G401.6 (cell line): ENCODE data around the gene NF1.
"Not testable (repeated sequence)": the region's sequence is repeated elsewhere in the genome, so short reads cannot be mapped to it uniquely, and the experiment has no call there.

Experiments used
- FAIRE-seq: peaks from 2 replicates; lab custom pipeline; 2012; peaks lifted over from hg19 to GRCh38; lab: Jason Lieb, UNC

The NF1 gene, protein sequence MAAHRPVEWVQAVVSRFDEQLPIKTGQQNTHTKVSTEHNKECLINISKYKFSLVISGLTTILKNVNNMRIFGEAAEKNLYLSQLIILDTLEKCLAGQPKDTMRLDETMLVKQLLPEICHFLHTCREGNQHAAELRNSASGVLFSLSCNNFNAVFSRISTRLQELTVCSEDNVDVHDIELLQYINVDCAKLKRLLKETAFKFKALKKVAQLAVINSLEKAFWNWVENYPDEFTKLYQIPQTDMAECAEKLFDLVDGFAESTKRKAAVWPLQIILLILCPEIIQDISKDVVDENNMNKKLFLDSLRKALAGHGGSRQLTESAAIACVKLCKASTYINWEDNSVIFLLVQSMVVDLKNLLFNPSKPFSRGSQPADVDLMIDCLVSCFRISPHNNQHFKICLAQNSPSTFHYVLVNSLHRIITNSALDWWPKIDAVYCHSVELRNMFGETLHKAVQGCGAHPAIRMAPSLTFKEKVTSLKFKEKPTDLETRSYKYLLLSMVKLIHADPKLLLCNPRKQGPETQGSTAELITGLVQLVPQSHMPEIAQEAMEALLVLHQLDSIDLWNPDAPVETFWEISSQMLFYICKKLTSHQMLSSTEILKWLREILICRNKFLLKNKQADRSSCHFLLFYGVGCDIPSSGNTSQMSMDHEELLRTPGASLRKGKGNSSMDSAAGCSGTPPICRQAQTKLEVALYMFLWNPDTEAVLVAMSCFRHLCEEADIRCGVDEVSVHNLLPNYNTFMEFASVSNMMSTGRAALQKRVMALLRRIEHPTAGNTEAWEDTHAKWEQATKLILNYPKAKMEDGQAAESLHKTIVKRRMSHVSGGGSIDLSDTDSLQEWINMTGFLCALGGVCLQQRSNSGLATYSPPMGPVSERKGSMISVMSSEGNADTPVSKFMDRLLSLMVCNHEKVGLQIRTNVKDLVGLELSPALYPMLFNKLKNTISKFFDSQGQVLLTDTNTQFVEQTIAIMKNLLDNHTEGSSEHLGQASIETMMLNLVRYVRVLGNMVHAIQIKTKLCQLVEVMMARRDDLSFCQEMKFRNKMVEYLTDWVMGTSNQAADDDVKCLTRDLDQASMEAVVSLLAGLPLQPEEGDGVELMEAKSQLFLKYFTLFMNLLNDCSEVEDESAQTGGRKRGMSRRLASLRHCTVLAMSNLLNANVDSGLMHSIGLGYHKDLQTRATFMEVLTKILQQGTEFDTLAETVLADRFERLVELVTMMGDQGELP (N-terminal part only)

DNA sequence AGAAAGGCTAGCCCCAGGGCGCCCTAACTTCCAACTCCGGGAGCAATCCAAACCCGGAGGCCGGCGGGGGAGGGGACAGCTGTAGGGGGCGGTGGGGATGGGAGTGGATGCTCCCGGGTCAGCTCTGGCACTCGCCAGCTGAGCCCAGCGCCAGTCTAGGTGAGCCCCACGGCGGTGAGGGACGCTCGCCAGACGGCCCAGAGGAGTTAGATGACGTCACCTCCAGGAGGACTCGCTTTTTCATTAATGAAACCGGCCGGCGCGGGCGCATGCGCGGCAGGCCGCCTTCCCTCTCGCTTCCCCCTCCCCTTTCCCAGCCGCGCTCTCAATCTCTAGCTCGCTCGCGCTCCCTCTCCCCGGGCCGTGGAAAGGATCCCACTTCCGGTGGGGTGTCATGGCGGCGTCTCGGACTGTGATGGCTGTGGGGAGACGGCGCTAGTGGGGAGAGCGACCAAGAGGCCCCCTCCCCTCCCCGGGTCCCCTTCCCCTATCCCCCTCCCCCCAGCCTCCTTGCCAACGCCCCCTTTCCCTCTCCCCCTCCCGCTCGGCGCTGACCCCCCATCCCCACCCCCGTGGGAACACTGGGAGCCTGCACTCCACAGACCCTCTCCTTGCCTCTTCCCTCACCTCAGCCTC is at the start of gene NF1:
NF1 (plus strand) TSS at position 378 of the 636 bp plus-strand sequence. CDS start 333 bp downstream, outside the sequence.
- peak; percentile 67 for FAIRE-seq

DNA sequence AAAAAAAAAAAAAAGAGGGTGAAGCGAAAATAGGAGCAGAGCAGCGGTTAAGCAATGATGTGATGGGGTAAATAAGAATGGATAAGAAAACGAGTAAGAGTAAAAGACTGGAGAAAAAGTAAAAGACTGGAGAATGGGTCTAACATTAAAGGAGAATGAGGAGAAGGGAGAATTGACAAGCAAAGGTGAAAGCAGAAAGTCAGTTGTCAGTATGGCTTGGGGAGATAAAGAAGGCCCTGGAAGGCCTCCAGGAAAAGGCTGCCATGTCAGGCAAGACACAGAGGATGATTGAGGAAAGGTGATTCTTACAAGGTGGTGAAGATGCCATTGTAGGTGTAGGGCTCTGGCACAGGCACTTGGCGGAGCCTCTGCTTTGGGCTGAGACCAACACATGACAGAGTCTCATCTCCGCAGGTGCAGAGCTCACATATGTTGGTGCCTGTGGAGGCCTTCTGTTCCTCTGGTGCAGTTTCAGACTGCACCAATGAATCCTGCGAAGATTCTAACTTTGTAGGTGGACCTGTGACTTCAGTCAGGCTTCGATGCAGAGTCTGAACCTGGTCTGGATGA is 47.8 kb upstream of the NF1 start:
- not testable (repeated sequence) for FAIRE-seq

DNA sequence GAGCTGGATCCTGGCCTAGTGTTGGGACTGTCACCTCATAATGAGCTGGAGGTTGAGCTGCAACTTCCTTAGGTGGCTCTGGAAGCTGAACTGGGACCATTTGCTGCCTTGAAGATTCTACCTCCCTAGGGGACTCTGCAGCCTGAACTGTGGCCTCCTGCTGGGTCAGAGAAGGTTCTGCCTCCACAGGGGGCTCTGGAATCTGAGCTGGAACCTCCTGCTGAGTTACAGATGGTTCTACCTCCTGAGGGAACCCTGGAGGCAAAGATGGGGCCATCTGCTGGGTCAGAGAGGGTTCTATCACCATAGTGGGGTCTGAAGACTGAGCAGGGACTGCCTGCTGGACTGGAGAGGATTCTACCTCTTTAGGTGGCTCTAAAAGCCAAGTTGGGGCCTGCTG is 46.6 kb upstream of the NF1 start:
- FAIRE-seq = no peak

DNA sequence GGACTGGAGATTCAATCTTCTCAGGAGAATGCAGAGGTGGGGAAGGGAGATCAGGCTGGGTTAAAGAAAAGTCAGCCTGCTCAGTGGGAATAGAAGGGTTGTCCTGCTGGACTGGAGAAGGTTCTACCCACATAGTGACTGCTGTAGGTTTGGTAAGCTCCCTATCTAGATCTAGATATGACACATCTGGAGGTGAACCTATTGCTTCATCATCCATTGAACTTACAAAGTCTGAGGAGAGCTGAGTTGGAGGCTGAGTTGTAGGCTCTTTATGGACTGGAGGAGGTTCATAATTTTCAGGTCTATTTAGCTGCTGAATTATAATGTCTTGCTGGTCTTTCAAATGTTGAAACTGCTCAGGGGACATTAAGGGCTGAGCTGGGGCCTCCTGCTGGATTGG is 46.0 kb upstream of the NF1 start:
- no peak for FAIRE-seq

DNA sequence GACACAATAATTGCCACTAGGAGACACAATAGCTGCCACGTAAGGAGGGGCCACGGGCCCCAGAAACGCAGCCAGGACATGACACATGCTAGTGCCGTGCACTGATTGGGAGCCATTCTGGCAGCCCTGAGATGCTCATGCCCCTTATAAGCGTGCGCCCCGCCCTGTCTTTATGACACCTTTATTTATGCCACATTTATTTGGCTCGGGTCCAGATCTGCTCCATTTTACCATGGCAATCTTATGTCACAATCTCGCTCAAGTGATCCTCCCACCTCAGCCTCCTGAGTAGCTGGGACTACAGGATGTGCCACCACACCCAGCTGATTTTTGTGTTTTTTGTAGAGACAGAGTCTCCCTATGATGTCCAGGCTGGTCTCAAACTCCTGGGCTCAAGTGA is 43.8 kb upstream of the NF1 start:
- no peak for FAIRE-seq

DNA sequence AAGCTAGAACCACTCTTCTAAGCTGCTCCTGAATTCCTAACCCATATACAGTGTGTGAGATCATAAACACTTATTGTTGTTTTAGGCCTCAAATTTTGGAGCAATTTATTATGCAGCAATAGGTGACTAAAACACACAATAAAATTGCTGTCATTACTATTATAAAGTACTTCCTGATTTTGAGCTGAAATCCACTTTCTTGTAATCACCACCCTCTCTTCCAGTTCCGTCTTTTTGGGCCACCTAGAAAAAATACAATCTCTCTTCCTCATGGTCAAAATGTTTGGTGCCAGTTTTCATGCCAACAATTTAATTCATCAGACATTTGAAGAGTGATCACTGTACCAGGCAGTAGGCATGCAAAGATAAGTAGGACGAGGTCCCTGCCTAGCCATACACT is 43.3 kb upstream of the NF1 start:
- FAIRE-seq = no peak

DNA sequence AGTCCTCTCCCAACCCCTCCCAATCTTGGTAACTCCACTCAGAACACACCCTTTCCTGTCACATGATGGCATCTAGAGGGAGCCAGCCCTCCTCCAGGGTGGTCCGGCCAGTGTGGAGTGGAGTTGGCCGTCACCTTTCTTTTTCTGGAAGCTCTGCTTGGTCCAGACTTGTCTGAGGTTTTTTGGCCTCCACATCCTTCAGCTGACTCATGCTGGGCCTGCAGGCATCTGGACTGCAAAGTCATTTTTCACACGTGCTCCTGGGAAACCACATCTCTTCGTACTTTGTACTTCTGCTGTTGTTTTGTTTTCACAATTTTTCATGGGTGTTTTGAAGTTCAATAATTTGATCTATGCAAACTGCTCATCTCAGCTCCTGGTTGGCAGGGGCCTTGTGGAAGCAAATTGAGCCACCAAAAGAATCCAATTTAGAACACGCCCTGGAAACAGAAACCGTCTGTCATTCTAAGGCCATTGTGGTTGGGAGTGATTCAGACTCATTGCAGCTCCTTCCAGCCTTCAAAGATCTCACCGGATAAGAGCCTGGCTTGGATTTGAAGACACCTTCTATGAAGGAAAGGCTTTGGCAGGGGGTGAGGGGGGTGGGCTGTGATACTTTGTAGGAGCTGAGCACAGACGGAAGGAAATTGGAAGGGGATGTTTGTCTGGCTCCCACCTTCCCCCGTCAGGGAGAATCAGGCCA is 42.4 kb upstream of the NF1 start:
- no peak for FAIRE-seq

DNA sequence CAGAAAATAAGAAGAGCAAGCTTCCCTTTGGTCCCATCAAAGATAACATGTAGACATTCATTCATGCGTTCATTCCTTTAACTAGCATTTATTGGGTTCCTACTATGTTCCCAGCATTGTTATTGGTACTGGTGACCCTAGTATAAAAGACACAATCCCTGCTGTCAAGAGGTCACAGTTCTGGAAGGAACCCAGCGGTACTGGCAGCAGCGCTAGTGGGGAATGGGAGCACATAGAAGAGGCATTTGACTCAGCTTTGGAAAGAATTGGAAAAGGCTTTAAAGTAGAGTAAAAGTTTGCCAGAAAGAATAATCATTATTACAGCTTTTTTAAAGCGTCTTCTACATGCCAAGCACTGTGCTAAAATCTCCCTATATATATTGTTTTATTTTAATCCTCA is 41.7 kb upstream of the NF1 start:
- no peak for FAIRE-seq

DNA sequence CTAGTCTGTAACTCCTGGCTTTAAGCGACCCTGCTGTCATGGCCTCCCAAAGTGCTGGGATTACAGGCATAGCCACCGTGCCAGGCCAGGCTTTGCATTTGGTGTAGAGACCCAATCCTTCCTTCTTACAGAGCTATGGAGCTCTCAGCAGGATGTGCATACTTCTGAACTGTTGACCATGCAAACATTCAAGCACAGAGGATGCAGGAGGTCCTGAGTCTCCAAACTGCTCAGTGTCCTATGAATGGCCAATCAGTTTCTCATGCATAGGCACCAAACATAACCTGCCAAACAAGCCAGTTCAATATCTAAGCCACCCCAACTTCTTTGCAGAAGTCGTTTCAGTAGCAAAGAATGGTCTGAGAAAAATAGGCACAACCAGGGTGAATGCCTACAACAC is 40.0 kb upstream of the NF1 start:
- FAIRE-seq = no peak

DNA sequence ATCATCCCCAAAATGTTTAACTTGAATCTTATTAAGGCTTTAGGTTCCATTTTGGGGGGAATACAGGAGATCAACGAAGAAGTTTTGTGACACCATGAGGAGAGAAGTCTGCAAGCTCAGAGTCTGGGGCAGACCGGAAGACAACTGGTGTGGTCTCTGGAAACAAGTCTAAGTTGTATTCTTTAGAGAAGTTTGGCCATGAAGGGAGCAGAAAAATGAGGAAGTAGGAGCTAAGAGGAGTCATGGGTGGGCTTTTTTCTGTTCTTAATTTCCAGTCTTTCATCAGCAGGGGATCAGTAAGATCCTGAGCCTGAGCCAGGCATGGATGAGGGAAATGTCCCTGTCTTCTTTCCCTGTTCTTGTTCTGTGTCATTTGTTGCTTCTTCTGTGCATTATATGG is 35.8 kb upstream of the NF1 start:
- no peak for FAIRE-seq

DNA sequence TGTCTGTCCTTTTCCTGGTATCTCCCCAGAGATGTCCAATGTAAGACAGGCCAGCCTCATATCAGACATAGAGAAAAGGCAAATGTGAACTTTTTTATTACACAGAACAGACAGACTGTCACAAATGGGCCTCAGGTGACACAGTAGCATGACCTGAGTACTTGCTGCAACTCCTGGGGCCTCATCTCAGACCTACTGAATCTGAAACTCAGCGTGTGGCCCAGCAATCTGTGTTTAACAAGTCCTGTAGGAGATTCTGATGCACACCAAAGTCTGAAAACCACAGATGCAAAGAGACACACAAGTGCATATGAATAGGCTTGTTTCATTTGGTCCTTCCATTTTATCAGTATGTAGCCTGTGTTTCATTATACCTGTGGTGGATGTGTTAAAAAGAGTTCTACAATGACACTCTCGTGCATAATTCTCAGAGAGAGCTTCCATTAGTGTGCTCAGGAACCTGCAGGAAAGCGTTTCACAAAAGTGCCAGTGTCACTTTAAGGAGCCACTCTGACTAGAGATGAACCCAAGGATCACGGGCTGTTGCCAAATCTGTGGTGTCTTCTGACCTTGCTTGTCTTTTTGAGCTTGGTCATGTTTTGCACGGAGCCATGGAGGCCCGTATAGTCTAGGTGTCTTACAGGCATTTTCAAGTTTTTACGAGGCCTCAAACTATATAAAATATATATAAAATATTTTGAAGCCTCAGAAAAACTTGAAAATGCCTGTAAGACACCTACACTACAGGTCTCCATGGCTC is 33.8 kb upstream of the NF1 start:
- FAIRE-seq = no peak

DNA sequence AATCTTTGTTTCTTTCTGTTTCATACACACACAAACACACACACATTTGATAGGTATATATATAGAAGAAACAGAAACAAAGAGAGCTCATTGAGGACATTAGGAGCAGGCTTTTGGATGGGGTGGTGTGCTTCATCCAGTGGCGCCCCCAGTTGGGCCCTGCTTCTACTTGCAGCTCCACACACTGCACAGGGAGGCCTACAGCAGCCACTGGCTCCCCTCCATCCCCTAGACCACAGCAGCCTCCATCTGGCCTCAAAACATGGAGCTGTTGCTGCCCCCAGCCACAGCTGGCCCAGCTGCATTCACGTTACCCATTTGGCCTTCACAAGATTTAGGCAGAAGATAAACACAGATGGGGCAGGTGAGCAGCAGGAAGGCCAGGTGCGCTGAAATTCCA is 33.1 kb upstream of the NF1 start:
- FAIRE-seq = no peak

DNA sequence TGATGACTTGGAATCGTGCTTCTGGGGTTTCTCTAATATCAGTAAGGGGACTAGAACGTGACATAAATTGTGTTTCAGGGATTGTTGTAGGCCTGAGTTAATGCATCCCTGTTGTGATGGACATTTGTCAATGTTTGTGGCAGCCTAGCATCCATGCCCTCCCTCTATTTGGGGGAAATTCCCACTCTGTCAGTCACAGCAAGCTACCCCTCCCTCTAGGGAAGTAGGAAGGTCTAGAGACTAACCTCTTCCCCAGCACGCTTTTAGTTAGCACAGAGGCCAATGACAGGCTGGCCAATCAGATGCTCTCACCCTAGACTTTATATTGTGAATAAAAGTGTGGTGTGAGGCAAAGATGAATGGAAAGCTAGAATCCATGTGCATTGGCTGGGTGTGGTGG is 32.4 kb upstream of the NF1 start:
- no peak for FAIRE-seq

DNA sequence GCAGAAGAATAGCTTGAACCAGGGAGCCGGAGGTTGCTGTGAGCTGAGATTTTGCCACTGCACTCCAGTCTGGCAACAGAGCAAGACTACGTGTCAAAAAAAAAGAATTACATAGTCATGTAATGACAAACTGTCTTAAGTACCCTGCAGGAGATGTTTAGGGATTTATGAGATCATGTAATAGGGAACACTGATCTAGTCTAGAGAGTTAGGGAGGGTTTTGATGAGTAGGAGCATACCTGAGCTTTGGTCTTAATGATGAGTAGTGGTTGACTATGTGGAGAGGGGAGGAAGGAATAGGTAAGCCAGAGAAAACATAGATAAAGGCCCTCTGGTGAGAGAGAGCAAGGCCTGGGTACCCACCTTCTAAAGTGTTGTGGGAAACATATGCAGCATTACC is 30.1 kb upstream of the NF1 start:
- no peak for FAIRE-seq

DNA sequence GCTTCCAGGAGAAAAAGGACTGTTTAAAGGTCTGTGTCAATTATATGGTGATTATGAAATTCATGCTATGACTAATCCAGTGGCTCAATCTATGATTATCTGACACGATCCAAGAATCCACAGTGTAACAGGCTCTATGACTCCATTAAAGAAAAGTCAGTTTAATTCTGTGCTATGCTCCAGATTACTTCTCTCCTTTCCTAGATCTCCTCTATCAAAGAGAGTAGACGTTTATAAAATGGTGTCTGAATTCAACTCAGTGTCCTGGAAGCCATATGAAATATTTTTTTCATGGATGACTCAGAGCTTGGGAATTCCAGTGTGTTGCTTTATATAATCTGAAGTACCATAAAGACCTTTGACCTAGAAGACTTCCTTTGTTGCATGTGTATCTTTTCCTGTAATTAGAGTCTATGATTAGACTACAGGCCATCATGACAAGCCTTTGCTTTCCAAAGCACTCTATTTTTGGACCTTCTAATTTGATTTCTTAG is 27.0 kb upstream of the NF1 start:
- FAIRE-seq = no peak

DNA sequence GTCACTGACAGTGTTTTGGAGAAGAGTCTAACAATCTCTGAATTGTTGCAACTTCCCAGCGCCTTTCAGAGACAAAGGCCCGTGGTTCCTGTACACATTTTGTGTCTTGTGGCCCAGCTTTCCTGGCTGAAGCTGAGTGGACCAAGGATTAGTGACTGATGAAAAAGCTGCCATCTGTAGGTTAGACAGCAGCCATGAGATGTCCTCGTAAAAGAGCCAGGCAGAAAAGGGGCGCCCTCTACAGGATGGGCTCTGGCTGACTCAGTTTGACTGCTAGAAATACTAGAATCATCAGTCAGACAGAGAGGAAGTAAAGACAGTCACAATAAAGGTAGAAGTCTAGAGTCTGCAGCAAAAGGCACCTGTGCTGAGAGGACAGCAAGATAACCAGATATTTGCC is 26.5 kb upstream of the NF1 start:
- no peak for FAIRE-seq

DNA sequence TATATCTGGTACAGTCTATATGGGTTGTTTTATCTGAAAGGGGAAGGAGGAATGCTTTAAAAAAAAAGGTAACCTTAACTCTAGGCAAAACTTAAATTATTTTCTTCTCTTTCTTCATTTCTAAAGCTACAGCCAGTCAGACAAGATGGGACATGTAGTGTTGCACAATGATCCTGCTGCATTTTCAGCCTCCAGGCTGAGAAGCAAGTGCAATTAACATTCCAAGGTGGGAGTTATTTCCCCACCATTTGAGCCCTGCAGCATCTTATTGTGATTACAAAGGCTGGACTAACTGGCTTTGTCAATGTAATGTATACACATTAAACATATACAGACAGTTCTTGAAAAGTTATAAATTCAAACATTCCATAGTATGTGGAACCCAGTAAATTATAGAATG is 22.6 kb upstream of the NF1 start:
- peak; percentile 72 for FAIRE-seq

DNA sequence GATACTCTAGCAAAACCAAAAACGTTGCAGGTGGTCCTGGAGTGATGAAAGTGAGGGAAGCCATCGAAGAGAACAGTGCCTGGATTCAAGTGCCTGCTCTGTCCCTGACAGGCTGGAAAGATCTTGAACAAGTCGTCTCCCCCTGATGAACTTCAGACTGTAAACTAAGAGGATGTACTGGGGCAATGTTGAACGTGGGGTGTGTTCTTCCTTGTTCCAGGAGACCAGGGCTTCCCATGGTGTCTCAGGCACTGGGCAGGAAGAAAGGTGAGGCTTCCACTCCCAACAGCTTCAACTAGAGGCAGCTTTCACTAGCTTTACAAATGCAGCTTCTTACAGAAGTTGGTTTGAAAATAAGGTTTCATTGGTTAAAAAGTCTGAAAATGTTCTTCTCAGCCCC is 21.4 kb upstream of the NF1 start:
- no peak for FAIRE-seq

DNA sequence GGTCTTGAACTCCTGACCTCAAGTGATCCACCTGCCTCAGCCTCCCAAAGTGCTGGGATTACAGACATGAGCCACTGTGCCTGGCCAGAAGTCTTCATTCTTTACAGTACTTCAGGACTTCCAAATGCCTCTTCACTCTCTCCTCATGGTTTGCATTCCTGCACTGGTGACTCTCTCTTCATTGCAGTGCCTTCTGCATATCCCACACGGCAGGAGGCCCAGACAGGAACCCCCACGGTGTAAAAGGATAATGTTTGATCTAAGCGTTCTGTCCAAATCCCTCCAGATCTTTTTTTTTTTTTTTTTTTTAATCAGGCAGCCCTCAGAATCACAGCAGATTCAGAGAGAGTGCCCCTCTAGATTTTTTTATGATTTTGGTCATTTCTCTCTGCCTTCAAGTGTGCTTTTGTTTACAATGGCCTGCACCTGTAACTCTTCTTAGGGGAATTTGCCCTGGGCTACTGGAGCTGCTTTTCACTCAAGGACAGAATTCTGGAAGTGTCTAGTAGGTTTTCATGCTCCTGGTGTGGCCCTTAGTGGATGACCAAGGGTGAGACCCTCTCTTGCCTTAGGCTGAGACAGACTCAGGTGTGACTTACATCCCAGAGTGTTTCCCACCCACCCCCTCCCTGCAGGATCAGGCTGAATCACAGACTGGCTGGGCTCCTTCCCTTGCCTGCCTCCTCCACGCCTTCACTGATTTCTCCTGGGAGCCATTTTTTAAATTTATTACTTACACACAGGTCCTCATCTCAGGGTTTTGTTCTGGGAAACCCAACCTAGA is 19.8 kb upstream of the NF1 start:
- no peak for FAIRE-seq

DNA sequence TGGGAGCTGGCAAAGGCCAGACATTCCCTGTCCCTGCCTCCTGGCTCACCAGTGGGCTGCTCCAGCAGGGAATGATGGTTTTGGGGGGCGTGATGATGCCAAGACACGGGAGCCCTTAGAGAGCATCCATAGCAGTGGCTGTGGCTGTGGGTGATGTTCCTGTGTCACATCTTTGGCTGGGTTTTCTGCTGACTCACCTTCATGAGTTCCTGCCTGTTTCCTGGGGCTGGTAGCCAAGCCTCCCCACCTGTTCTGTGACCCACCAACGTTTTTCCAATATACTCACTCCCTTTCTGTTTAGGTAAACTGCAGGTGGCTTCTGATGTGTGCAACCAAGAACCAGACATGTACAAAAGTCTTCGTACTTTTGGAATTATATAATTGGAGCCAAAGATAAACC is 16.5 kb upstream of the NF1 start:
- no peak for FAIRE-seq
